OCI-LY7 (cell line): ENCODE results near the gene MEIOB.
"Not testable (repeated sequence)": the region's sequence is repeated elsewhere in the genome, so short reads cannot be mapped to it uniquely, and the experiment has no call there.

Source experiments
- EZH2phosphoT487 ChIP-seq: fragments of 200-600 bp; sonication (generic); IDR thresholded peaks from 2 replicates; pipeline ENCODE4 v1.6.1; 2018; ENCODE audit warnings: low read depth, borderline replicate concordance, mild to moderate bottlenecking, mixed run types, antibody characterized with exemption, low read length, moderate library complexity, mixed read lengths
- TF ChIP-seq, protein P1 (sequence below): fragments of 200-600 bp; sonication (generic); conservative IDR thresholded peaks from 2 replicates; pipeline ENCODE4 v1.5.1; 2014; ENCODE audit warnings: mild to moderate bottlenecking, antibody characterized with exemption, low read length, moderate library complexity, mixed read lengths

DNA sequence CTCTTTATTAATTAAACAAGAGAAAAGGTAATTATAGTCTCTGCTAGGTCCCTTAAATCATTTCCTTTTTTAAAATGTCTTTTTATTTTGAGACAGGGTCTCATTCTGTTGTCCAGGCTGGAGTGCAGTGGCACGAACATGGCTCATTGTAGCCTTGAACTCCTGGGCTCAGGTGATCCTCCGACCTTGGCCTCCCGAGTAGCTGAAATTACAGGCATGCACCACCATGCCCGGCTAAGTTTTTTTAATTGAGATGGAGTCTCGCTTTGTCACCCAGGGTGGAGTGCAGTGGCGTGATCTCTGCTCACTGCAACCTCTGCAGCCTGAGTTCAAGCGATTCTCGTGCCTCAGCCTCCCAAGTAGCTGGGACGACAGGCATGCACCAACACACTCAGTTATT lies 9.2 kb upstream of the MEIOB start:
- TF ChIP-seq, protein P1, sequence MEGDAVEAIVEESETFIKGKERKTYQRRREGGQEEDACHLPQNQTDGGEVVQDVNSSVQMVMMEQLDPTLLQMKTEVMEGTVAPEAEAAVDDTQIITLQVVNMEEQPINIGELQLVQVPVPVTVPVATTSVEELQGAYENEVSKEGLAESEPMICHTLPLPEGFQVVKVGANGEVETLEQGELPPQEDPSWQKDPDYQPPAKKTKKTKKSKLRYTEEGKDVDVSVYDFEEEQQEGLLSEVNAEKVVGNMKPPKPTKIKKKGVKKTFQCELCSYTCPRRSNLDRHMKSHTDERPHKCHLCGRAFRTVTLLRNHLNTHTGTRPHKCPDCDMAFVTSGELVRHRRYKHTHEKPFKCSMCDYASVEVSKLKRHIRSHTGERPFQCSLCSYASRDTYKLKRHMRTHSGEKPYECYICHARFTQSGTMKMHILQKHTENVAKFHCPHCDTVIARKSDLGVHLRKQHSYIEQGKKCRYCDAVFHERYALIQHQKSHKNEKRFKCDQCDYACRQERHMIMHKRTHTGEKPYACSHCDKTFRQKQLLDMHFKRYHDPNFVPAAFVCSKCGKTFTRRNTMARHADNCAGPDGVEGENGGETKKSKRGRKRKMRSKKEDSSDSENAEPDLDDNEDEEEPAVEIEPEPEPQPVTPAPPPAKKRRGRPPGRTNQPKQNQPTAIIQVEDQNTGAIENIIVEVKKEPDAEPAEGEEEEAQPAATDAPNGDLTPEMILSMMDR, result not testable (repeated sequence)
- not testable (repeated sequence) for TF ChIP-seq EZH2phosphoT487
